ENCODE data around the gene PTPRN2. TPM values are rescaled to one million over a fixed set of nuclear protein-coding genes. Genes with fewer than 3 reads are reported as not detected.

Gene PTPRN2
- total and polyA plus RNA-seq, 2 experiments from 2014 or later, result 0.28 TPM; not detected in 1

DNA sequence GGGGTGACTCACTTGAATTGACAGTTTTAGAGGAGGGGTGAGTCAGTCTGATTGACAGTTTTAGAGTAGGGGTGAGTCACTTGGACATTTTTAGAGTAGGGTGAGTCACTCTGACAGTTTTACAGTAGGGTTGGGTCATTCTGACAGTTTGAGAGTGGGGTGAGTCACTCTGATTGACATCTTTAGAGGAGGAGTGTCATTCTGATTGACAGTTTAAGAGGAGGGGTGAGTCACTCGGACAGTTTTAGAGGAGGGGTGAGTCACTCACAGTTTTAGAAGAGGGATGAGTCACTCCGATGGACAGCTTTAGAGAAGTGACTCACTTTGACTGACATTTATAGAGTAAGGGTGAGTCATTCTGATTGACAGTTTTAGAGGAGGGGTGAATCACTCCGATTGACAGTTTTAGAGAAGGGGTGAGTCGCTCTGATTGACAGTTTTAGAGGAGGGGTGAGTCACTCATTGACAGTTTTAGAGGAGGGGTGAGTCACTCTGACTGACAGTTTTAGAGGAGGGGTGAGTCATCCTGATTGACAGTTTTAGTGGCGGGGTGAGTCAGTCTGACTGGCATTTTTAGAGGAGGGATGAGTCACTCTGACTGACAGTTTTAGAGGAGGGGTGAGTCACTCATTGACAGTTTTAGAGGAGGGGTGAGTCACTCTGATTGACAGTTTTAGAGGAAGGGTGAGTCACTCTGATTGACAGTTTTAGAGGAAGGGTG, 655.0 kb downstream of the PTPRN2 start:
- Histone ChIP-seq H3K36me3 (no peaks in the 10 kb centered on the region), H3K9me3 (ENCODE audit: low read depth) (peaks cover 2% of the 10 kb centered on the region), H3K27ac (no peak overlapping the region), H3K27me3 (no peaks in the 10 kb centered on the region), H3K4me3 (no peak overlapping the region), H3K4me1 (ENCODE audit: low read depth) (no peaks in the 10 kb centered on the region)
- TF ChIP-seq, protein P1, sequence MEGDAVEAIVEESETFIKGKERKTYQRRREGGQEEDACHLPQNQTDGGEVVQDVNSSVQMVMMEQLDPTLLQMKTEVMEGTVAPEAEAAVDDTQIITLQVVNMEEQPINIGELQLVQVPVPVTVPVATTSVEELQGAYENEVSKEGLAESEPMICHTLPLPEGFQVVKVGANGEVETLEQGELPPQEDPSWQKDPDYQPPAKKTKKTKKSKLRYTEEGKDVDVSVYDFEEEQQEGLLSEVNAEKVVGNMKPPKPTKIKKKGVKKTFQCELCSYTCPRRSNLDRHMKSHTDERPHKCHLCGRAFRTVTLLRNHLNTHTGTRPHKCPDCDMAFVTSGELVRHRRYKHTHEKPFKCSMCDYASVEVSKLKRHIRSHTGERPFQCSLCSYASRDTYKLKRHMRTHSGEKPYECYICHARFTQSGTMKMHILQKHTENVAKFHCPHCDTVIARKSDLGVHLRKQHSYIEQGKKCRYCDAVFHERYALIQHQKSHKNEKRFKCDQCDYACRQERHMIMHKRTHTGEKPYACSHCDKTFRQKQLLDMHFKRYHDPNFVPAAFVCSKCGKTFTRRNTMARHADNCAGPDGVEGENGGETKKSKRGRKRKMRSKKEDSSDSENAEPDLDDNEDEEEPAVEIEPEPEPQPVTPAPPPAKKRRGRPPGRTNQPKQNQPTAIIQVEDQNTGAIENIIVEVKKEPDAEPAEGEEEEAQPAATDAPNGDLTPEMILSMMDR (IDR thresholded peaks at IDR 0.05; ENCODE audit: low read depth, low read length), result no peak
- DNase-seq (ENCODE audit: low read depth in 1 of 2, low spot score in 1 of 2), result no peak

DNA sequence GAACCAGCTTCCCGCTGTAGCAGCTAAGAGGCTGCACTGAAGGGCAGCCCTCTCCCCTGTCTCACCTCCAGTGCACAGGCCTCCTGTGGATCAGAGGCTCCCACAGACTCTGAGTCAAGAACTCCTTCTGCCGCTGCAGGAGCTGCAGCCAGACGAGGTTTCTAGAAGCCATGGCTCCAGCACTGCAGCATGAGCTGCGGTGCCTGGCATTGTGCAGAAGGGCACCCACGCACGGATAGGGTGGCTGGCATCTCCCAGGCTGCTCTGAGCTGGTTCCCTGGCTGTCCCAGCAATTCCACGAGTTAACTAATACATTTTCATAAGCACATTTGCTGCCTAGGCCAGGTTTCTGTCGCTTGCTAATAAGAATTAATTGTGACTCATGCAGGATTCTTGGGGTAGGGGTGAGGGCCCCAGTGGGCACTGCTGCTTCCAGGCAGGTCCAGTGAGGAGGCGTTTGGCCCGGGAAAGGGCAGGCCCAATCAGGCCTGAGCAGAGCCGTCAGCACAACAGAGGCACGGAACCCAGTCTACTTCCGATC, 656.6 kb downstream of the PTPRN2 start:
- TF ChIP-seq, protein P1 (IDR thresholded peaks at IDR 0.05; ENCODE audit: low read depth, low read length), result no peak
- no peaks in the 10 kb centered on the region for H3K27me3 ChIP-seq
- no peak overlapping the region for H3K4me3 ChIP-seq
- no peaks in the 10 kb centered on the region for H3K36me3 ChIP-seq
- peaks cover 2% of the 10 kb centered on the region for H3K9me3 ChIP-seq (ENCODE audit: low read depth)
- DNase-seq (ENCODE audit: low read depth in 1 of 2, low spot score in 1 of 2), result no peak
- no peak overlapping the region for H3K27ac ChIP-seq
- H3K4me1 ChIP-seq (ENCODE audit: low read depth), result no peaks in the 10 kb centered on the region

DNA sequence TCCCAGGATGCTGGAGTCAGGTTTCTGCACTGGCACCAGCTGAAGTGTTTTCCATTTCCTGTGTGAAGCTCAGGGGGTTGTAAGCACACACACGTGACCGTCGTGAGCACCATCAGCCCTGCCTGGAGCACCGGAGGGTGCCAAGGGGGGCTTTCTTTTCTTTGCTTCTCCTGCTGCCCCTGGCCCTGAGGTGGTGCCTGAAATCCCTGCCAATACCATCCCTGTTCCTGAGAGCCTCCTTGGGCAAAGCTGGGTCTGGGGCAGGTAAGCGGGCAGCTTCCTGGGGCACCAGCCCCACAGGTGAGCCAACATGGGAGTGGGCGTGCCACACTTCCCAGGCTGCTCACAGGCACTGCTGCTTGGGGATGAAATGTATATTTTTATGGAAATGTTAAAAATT, 657.2 kb downstream of the PTPRN2 start:
- H3K4me3 ChIP-seq, result no peak overlapping the region
- no peaks in the 10 kb centered on the region for H3K4me1 ChIP-seq (ENCODE audit: low read depth)
- H3K27ac ChIP-seq, result no peak overlapping the region
- no peak for DNase-seq (ENCODE audit: low read depth in 1 of 2, low spot score in 1 of 2)
- no peaks in the 10 kb centered on the region for H3K36me3 ChIP-seq
- peaks cover 2% of the 10 kb centered on the region for H3K9me3 ChIP-seq (ENCODE audit: low read depth)
- TF ChIP-seq, protein P1 (IDR thresholded peaks at IDR 0.05; ENCODE audit: low read depth, low read length), result no peak
- H3K27me3 ChIP-seq, result no peaks in the 10 kb centered on the region

DNA sequence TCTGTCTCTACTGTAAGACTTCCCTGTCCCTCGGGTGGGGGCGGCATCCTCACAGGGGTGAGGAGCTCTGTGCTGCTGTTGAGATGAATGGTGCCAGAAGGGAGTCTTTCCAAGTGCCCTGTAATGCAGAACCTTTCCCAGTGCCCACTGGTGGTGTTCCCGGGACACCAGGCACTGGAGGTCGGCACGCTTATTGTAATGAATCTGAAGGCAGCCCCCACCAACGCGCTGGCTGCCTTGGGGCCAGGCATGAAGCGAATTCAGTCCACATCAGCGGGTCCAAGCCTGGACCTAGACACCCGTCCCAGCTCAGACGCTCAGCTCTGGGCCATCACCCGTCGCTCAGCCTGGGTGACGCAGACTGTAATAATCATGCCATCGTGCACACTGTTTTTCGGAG, 658.0 kb downstream of the PTPRN2 start:
- H3K27me3 ChIP-seq, result no peaks in the 10 kb centered on the region
- DNase-seq (ENCODE audit: low read depth in 1 of 2, low spot score in 1 of 2), result no peak
- TF ChIP-seq, protein P1 (IDR thresholded peaks at IDR 0.05; ENCODE audit: low read depth, low read length), result no peak
- H3K4me1 ChIP-seq (ENCODE audit: low read depth), result no peaks in the 10 kb centered on the region
- H3K9me3 ChIP-seq (ENCODE audit: low read depth), result peaks cover 2% of the 10 kb centered on the region
- no peak overlapping the region for H3K4me3 ChIP-seq
- no peaks in the 10 kb centered on the region for H3K36me3 ChIP-seq
- H3K27ac ChIP-seq, result no peak overlapping the region

DNA sequence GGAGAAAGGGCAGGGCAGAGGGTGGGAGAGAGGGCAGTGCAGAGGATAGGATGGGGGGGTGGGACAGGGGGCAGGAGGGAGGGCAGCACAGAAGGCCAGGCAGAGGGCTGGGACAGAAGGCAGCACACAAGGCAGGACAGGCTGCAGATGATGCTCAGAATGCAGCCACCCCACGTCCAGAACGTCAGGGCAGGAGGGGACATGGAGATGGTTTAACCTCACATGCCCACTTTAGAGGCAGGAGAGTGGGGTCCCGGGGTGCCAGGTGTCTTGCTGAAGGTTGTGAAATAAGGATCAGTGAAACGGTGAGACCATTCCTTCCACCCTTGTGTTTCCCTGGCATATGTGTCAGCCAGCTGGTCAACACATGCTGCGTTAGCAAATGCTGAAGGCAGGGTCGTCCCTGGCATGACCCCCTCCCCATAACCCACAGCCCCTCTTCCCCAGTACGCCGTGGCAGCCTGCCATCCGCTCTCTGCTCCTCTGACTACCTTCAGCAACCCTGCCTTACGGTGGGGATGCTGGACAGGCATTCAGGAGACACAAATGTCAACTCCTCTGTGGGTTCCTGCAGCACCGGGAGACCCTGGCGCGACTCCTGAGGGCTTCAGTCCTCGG, 658.7 kb downstream of the PTPRN2 start:
- DNase-seq (ENCODE audit: low read depth in 1 of 2, low spot score in 1 of 2), result no peak
- no peaks in the 10 kb centered on the region for H3K36me3 ChIP-seq
- no peak overlapping the region for H3K4me3 ChIP-seq
- no peaks in the 10 kb centered on the region for H3K27me3 ChIP-seq
- H3K27ac ChIP-seq, result no peak overlapping the region
- no peaks in the 10 kb centered on the region for H3K4me1 ChIP-seq (ENCODE audit: low read depth)
- H3K9me3 ChIP-seq (ENCODE audit: low read depth), result peaks cover 2% of the 10 kb centered on the region
- TF ChIP-seq, protein P1 (IDR thresholded peaks at IDR 0.05; ENCODE audit: low read depth, low read length), result no peak

All from cardiac muscle cell (in vitro differentiated cells and primary cell).